Right renal pelvis (tissue), 4 donors: ENCODE data around the gene ING1. TPM values are rescaled to one million over a fixed set of nuclear protein-coding genes. Genes with fewer than 3 reads are reported as not detected.
"Not testable (repeated sequence)": the region's sequence is repeated elsewhere in the genome, so short reads cannot be mapped to it uniquely, and the experiment has no call there.

ENCODE experiments used
- DNase-seq, 4 donors: peaks; one replicate each; pipeline ENCODE4 v3.0.0-alpha.2; 2013; ENCODE audit warnings: low read depth in 4 of 4, low spot score in 3 of 4, missing footprints in 1 of 4
- polyA plus RNA-seq, 4 donors: library from polyadenylated mRNA; unstranded; fragments of 120-200 nt; gene quantifications; one replicate each; pipeline ENCODE4 v1.2.1, GENCODE V29; 2013; ENCODE audit not compliant: insufficient read length in 4 of 4

The ING1 gene
- polyA plus RNA-seq, 4 donors = 22.2 to 27.4 (median 25.7) TPM

- no peak for DNase-seq
These were observed 23.8 kb upstream of the ING1 start for GRCh38 chr13:110689711-110690110.

- DNase-seq = no peak
These were observed 23.0 kb upstream of the ING1 start for GRCh38 chr13:110690516-110690915.

GRCh38 chr13:110695774-110696173, 17.7 kb upstream of the ING1 start:
- DNase-seq = not testable (repeated sequence)

- no peak for DNase-seq
These were observed 16.7 kb upstream of the ING1 start for GRCh38 chr13:110696776-110697175.

- no peak for DNase-seq
These were observed 15.7 kb upstream of the ING1 start for GRCh38 chr13:110697842-110698241.

GRCh38 chr13:110698689-110699088, 14.8 kb upstream of the ING1 start:
- DNase-seq = no peak

GRCh38 chr13:110699148-110700145, 14.1 kb upstream of the ING1 start:
- no peak for DNase-seq

GRCh38 chr13:110700186-110700585, 13.3 kb upstream of the ING1 start:
- DNase-seq = no peak

GRCh38 chr13:110700641-110701040, 12.9 kb upstream of the ING1 start:
- no peak for DNase-seq

- DNase-seq = not testable (repeated sequence)
These were observed 12.4 kb upstream of the ING1 start for GRCh38 chr13:110701061-110701460.

- no peak for DNase-seq
These were observed 11.4 kb upstream of the ING1 start for GRCh38 chr13:110702089-110702488.

- DNase-seq = no peak
These were observed 10.6 kb upstream of the ING1 start for GRCh38 chr13:110702591-110703526.

- DNase-seq = no peak
These were observed 8.1 kb upstream of the ING1 start for GRCh38 chr13:110705356-110705825.

- peak; percentile 84 to 87 (median 86) for DNase-seq
These were observed 7.5 kb upstream of the ING1 start, which contains the start of gene CARS2 for GRCh38 chr13:110705826-110706569. TSS of gene CARS2 (minus strand) at chr13:110706116. CDS start at chr13:110706093, 23 bp downstream.

- DNase-seq = no peak
These were observed 6.7 kb upstream of the ING1 start for GRCh38 chr13:110706570-110707372.

- DNase-seq = peak; percentile 80 to 87 (median 84)
These were observed 1.2 kb upstream of the ING1 start for GRCh38 chr13:110712081-110712848.

- peak; percentile 97 to 98 (median 98) for DNase-seq
These were observed 455 bp upstream of the ING1 start for GRCh38 chr13:110712849-110713641.
